ENCODE measurements around the gene ERMP1.

The ERMP1 gene

GRCh38 chr9:5773324-5773999 lies 59.5 kb downstream of the ERMP1 start:
- no peak for DNase-seq

- no peak for DNase-seq
Observed at GRCh38 chr9:5767968-5768932, 64.7 kb downstream of the ERMP1 start.

GRCh38 chr9:5764130-5764868 lies 68.6 kb downstream of the ERMP1 start:
- no peak for DNase-seq

- DNase-seq = no peak
Observed at GRCh38 chr9:5762421-5762820, 70.5 kb downstream of the ERMP1 start.

GRCh38 chr9:5760338-5760737 lies 72.6 kb downstream of the ERMP1 start:
- DNase-seq = no peak

- DNase-seq = no peak
Observed at GRCh38 chr9:5756633-5757032, 76.3 kb downstream of the ERMP1 start.

- DNase-seq = no peak
Observed at GRCh38 chr9:5750569-5750968, 82.3 kb downstream of the ERMP1 start.

- no peak for DNase-seq
Observed at GRCh38 chr9:5749306-5749705, 83.6 kb downstream of the ERMP1 start.

- DNase-seq = no peak
Observed at GRCh38 chr9:5748438-5748837, 84.5 kb downstream of the ERMP1 start.

GRCh38 chr9:5743109-5743508 lies 89.8 kb downstream of the ERMP1 start:
- DNase-seq = no peak

GRCh38 chr9:5736563-5737346 lies 96.2 kb downstream of the ERMP1 start:
- no peak for DNase-seq

- no peak for DNase-seq
Observed at GRCh38 chr9:5735072-5735471, 97.8 kb downstream of the ERMP1 start.
